Measurements from ENCODE around the gene PCDHA8.
"Not testable (repeated sequence)": the region's sequence is repeated elsewhere in the genome, so short reads cannot be mapped to it uniquely, and the experiment has no call there.

PCDHA8 gene

GRCh38 chr5:140870221-140871201 is 29.5 kb downstream of the PCDHA8 start:
- no peak for DNase-seq

GRCh38 chr5:140875085-140876065 is 34.4 kb downstream of the PCDHA8 start, which contains the start of gene PCDHA12:
PCDHA12 (plus strand) TSS chr5:140875308; CDS start chr5:140875473, 165 bp downstream.
- no peak for DNase-seq

DNA sequence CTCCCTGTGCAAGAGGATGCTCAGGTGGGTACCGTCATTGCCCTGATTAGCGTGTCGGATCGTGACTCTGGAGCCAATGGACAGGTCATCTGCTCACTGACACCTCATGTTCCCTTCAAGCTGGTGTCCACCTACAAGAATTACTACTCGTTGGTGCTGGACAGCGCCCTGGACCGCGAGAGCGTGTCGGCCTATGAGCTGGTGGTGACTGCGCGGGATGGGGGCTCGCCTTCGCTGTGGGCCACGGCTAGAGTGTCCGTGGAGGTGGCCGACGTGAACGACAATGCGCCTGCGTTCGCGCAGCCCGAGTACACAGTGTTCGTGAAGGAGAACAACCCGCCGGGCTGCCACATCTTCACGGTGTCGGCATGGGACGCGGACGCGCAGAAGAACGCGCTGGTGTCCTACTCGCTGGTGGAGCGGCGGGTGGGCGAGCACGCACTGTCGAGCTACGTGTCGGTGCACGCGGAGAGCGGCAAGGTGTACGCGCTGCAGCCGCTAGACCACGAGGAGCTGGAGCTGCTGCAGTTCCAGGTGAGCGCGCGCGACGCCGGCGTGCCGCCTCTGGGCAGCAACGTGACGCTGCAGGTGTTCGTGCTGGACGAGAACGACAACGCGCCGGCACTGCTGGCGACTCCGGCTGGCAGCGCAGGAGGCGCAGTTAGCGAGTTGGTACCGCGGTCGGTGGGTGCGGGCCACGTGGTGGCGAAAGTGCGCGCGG is 35.7 kb downstream of the PCDHA8 start:
- DNase-seq, result not testable (repeated sequence)

DNA sequence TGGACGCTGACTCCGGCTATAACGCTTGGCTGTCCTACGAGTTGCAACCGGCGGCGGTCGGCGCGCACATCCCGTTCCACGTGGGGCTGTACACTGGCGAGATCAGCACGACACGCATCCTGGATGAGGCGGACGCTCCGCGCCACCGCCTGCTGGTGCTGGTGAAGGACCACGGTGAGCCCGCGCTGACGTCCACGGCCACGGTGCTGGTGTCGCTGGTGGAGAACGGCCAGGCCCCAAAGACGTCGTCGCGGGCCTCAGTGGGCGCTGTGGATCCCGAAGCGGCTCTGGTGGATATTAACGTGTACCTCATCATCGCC is 36.2 kb downstream of the PCDHA8 start:
- no peak for DNase-seq

GRCh38 chr5:140881889-140882590 is 41.1 kb downstream of the PCDHA8 start, which contains the start of gene PCDHA13:
PCDHA13 (plus strand) TSS chr5:140882124; CDS start chr5:140882269, 145 bp downstream.
- no peak for DNase-seq

- no peak for DNase-seq
Observed at GRCh38 chr5:140882591-140882899, 41.6 kb downstream of the PCDHA8 start.

GRCh38 chr5:140883373-140883772 is 42.4 kb downstream of the PCDHA8 start:
- no peak for DNase-seq

GRCh38 chr5:140883927-140884697 is 43.1 kb downstream of the PCDHA8 start:
- DNase-seq, result no peak
